ENCODE results near the gene LUC7L.
"Not testable (repeated sequence)": the region's sequence is repeated elsewhere in the genome, so short reads cannot be mapped to it uniquely, and the experiment has no call there.

Gene LUC7L

DNA sequence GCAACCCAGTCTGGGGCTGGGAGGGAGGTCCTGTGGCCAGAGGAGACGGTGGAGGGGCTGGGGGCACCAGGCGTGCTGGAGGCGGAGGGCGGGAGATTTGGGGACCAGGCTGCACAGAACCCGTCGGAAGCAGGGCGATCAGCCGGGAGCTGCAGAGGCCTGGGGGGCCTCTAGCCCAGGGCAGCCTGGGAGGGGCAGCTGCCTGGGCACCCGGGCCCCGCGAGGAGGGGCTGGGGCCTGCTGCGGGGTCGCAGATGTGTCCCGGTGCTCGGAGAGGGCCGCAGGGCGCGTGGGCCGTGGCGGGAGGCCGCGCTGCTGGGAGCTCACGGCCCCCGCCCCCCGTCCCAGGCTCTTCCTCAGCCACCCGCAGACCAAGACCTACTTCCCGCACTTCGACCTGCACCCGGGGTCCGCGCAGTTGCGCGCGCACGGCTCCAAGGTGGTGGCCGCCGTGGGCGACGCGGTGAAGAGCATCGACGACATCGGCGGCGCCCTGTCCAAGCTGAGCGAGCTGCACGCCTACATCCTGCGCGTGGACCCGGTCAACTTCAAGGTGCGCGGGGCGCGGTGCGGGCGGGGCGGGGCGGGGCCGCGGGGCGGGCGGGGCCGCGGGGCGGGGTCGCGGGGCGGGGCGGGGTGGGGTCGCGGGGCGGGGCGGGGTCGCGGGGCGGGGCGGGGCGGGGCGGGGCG is 65.0 kb downstream of the LUC7L start:
- not testable (repeated sequence) for DNase-seq

DNA sequence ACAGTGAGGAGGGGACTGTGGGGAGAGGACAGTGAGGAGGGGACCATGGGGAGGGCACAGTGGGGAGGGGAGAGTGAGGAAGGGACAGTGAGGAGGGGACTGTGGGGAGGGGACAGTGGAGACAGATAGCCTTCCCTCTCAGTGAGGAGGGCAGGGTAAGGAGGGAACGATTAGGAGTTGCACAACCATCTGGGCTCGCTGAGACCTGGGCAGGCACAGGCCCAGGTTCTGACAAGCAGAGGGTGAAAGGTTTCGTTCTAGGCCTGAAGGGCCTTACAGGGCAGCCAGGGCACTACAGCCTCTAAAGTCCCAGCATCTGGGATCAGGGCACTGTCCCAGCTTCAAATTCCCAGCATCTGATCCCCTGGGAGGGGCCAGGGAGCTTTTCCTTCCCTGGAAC is 65.6 kb downstream of the LUC7L start:
- DNase-seq = not testable (repeated sequence)

DNA sequence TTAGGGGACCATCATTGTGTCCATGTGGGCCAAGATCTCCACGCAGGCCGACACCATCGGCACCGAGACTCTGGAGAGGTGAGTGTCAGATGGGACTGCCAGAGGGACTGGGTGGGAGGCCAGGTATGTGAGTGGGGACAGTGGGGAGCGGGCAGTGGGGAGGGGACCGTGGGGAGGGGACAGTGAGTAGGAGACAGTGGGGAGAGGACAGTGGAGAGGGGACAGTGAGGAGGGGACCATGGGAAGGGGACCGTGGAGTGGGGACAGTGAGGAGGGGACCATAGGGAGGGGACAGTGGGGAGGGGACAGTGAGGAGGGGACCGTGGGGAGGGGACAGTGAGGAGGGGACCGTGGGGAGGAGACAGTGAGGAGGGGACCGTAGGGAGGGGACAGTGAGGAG is 66.1 kb downstream of the LUC7L start:
- DNase-seq = not testable (repeated sequence)

DNA sequence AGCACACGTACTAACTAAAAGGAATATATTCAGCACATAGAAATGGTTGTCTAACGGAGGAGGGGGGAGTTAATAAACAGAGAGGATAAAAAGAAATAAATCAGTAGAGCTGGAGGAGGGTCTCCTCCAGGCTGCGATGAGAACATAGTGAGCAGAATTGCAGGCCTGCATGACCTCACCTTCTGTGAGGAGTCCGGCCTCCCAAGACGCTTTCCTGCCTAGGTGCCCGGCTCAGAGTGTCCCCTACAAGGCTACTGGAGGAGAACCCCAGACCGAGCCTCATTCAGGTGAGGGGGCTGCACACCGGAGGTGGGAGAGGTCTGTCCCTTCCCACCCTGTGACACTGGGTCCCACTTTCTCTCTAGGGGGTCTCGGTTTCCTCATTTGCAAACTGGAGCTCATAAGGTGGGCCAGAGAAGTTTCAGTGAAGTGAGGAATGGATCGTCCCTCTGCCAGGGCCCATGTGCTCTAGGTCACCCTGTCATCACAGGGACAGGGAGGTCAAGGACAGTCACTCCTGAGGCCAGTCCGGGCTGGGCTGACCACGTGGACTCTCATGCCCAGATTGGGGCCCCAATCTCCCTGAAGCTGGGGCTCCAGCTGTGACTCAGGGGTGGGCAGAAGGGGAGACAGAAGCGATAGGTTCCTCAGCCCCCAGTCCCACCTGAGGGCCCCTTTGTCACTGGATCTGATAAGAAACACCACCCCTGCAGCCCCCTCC is 66.8 kb downstream of the LUC7L start:
- DNase-seq = no peak

DNA sequence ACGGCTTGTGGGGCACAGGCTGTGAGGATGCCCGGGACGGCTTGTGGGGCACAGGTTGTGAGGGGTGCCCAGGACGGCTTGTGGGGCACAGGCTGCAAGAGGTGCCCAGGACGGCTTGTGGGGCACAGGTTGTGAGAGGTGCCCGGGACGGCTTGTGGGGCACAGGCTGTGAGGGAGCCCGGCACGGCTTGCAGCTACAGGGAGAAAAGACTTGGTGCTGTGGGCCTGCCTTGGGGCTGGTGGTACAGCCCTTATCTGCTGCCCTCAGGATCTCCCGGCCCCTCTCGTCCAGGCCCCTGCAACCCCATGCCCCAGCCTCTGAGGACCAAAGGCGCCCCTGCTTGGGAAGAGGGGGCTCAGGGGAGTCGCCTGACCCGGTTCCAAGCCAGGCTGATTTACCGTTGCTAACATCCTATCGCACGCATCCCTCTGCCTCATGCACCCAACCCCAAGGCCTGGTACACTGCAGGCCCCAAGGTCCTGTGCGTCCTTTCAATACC is 68.5 kb downstream of the LUC7L start:
- DNase-seq = no peak

DNA sequence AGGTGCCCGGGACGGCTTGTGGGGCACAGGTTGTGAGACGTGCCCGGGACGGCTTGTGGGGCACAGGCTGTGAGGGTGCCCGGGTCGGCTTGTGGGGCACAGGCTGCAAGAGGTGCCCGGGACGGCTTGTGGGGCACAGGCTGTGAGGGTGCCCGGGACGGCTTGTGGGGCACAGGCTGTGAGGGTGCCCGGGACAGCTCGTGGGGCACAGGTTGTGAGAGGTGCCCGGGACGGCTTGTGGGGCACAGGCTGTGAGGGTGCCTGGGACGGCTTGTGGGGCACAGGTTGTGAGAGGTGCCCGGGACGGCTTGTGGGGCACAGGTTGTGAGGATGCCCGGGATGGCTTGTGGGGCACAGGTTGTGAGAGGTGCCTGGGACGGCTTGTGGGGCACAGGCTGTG is 69.0 kb downstream of the LUC7L start:
- not testable (repeated sequence) for DNase-seq

DNA sequence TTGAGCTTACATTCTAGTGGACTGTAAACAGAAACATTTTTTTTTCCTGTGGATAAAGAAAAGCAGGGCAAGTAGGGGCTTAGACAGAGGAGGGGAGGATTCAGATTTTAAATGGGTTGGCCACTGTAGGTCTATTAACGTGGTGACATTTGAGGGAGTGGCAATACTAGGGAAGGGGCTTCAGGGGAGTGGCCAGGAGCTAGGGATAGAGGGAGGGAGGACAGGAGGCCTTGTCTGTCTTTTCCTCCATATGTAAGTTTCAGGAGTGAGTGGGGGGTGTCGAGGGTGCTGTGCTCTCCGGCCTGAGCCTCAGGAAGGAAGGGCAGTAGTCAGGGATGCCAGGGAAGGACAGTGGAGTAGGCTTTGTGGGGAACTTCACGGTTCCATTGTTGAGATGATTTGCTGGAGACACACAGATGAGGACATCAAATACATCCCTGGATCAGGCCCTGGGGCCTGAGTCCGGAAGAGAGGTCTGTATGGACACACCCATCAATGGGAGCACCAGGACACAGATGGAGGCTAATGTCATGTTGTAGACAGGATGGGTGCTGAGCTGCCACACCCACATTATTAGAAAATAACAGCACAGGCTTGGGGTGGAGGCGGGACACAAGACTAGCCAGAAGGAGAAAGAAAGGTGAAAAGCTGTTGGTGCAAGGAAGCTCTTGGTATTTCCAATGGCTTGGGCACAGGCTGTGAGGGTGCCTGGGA is 70.0 kb downstream of the LUC7L start:
- DNase-seq = no peak

DNA sequence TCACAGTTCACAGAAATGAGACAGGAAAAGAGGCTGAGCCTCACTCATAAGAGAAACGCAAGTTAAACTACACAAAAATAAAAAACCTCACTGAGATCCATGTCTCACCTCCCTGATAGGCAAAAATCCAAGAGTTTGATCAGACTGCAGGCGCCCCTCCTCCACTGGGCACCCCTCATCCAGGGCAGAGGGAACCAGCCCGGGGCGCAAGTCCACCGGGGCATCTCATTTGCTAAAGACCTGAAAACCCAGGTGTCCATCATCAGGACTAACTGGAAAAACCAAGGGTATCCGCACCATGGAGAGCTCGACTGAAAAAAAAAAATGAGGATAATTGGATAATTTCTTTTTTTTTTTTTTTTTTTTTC is 74.2 kb downstream of the LUC7L start:
- DNase-seq = no peak

DNA sequence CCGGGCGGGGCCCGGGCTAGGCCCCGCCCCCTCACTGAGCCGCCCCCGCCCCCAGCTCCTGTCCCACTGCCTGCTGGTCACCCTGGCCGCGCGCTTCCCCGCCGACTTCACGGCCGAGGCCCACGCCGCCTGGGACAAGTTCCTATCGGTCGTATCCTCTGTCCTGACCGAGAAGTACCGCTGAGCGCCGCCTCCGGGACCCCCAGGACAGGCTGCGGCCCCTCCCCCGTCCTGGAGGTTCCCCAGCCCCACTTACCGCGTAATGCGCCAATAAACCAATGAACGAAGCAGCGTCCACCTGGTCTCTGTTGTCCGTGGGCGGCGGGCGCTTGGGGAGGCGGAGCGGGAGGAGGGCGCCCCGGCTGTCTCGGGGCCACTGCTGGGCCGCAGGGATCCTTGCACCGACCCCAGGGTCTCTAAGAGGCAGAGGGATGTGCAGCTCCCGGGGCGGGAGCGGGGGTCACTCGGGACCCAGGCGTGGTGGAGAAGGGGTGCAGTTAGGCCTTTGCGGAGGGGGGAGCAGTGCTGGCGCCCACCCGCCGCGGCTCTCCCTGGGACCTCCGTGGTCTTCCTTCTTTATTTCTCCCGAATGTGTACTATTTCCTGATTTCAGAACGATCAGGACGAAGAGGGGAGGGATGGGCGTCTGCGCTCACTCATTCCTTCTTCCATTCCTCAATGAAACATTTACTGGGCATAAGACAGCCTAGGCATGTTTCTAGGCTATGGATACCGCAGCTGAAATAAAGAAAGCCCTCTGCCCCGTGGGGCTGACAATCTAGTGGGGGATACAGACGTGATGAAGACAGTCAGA is 74.8 kb downstream of the LUC7L start:
- peak; percentile 61 for DNase-seq

DNA sequence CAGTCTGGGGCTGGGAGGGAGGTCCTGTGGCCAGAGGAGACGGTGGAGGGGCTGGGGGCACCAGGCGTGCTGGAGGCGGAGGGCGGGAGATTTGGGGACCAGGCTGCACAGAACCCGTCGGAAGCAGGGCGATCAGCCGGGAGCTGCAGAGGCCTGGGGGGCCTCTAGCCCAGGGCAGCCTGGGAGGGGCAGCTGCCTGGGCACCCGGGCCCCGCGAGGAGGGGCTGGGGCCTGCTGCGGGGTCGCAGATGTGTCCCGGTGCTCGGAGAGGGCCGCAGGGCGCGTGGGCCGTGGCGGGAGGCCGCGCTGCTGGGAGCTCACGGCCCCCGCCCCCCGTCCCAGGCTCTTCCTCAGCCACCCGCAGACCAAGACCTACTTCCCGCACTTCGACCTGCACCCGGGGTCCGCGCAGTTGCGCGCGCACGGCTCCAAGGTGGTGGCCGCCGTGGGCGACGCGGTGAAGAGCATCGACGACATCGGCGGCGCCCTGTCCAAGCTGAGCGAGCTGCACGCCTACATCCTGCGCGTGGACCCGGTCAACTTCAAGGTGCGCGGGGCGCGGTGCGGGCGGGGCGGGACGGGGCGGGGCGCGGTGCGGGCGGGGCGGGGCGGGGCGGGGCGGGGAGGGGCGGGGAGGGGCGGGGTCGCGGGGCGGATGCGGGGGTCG is 75.6 kb downstream of the LUC7L start:
- not testable (repeated sequence) for DNase-seq

DNA sequence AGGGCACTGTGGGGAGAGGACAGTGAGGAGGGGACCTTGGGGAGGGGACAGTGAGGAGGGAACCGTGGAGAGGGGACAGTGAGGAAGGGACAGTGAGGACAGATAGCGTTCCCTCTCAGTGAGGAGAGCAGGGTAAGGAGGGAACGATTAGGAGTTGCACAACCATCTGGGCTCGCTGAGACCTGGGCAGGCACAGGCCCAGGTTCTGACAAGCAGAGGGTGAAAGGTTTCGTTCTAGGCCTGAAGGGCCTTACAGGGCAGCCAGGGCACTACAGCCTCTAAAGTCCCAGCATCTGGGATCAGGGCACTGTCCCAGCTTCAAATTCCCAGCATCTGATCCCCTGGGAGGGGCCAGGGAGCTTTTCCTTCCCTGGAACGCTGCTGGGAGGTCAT is 76.1 kb downstream of the LUC7L start:
- not testable (repeated sequence) for DNase-seq

DNA sequence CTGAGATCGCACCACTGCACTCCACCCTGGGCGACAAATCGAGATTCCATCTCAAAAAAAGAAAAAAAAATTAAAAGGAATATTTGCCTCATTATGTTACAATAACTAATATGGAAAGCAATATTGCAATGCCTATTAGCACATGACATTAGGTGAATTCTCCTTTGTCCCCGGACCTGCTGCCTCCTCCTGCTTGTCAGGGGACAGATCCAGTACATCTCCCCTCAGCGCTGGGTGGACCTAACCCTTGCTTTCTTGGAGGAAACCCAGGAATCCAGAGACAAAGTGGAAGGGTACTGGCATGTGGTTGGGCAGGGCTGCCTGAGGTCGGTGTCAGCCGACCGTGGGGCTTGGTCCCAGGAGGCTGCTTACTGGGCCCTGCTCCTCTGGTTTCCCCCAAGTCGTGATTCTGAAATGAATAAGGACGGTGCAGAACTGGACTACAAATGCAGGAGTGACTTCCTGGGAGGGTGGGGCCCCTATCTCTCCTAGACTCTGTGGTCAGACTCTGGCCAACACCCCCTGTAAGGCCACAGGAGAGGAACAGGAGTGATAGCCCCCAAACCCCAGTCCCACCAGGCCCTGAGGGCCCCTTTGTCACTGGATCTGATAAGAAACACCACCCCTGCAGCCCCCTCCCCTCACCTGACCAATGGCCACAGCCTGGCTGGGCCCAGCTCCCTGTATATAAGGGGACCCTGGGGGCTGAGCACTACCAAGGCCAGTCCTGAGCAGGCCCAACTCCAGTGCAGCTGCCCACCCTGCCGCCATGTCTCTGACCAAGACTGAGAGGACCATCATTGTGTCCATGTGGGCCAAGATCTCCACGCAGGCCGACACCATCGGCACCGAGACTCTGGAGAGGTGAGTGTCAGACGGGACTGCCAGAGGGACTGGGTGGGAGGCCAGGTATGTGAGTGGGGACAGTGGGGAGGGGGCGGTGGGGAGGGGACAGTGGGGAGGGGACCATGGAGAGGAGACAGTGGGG is 76.8 kb downstream of the LUC7L start, which contains the start of gene HBZ:
Gene HBZ, plus strand, starts transcription at position 504 of the 988 bp plus-strand sequence. Its CDS starts 266 bp downstream, at position 770.
- no peak for DNase-seq

DNA sequence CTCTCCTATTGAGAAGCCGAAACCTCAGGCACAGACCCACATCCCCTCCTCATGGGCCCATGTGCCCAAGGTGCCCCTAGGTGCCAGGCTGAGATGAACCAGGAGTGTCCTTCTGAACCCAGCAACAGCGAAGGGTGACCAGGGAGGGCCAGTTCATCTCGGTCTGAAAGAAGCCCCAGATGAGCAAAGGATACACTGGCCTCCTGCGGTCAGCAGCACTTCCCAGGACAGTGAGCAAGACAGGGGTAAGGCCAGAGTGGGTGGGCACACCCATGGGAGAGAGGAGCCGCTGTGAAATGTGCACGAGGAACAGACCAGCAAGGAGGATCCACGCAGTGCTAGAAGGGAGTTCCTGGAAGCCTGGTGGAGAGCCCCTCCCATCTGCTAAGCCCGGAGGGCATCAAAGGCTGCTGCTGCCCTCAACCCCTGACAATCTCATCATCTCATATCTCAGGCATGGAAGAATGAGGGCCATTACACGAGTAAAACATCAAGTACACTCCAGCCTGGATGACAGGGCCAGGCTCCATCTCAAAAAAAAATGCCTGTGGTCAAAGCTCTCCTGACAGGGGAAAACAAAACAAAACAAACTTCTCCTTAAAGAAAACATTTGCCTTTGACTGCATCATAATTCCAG is 80.1 kb downstream of the LUC7L start:
- no peak for DNase-seq

DNA sequence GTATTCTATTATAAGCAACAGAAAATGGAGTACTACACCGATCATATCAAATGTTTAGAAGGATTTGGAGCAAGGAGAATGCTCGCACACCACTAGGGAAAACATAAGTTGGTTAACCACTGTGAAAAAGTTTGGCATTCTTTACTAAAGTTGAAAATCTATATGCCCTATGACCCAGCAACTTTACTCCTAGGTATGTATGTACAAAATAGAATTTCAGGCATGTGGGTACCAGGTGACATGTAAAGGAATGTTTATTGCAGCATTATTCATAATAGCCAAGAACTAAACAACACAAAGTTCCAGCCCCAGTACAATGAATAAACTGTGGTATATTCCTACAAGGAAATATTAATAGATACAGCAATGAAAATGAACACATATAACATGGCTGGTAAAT is 82.6 kb downstream of the LUC7L start:
- DNase-seq = no peak

DNA sequence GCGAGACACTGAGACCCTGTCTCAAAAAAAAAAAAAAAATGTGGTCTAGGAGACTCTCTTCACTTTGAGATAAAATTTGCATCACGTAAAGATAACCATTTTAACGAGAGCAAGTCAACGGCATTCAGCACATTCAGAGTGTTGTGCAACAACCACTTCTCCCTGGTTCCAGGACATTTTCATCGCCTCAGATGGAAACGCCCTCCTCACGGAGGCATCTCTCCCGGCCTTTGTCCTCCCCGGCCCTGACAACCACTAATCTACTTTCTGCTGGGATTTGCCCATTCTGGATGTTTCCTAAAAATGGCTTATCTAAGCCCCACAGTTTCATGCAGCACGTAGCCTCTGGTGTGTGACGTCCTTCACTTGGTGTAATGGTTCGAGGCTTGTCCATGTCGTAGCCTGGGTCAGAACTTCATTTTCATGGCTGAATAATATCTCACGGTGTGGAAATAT is 84.4 kb downstream of the LUC7L start:
- DNase-seq = no peak

DNA sequence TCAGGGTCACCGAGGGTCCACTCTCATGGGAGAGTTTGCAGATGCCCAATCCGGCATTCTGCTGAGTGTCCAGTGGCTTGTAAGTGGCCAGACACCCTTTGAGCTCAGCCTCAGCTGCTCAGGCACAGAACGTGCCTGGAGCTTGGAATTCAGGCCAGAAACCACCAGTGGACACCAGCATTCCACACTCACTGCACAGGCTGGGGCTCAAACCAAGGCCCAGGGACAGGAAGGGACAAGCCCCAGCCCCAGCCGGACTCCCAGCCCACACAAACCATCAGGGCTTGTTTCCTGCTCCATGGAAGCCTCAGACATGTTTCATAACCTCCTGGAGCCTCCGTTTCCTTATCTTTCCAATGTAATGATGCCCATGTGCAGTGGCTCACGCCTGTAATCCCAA is 85.8 kb downstream of the LUC7L start:
- DNase-seq = no peak

DNA sequence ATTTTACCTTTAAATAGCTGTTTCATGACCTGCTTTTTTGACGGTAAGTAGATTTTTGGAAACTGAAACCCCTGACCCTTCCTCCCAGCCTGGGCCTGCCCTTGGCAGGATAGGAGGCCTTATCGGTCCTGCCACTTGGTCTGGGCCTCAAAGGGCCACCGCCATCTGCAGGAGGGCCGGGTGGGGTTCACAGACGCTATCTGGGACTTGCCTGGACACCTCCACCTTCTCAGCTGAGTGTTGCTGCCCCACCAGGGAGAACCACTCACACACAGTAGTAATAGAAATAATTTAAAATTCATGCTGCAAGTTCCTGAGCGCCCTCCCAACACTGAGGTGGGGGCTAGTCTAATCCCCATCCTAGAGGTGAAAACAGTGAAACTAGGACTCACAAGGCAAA is 86.2 kb downstream of the LUC7L start:
- DNase-seq = no peak

DNA sequence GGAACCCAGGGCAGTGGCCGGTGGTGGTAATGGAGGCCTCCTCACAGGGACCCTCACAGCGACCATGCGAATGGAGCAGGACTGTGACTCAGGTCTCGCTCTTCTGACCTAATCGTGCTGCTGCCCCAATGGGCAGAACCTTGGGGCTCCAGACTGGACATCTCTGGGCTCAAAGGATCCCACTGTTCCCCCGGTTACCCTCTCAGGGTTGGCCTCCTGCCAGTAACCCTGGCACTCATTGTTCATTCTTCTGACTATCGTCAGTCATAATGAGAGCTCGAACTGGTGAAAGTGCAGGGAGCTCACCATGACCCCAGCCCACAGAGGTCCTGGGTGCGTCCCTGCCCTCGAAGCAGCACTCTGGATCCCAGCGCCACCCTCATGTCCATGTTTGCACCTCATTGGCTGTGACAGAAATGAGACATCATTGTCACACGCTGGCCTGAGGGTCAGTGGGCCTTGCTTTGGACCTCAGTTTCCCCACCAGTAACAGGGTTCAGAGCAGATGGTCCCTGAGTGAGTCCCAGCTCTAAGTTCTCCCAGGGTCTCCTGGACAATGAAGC is 86.8 kb downstream of the LUC7L start:
- no peak for DNase-seq

DNA sequence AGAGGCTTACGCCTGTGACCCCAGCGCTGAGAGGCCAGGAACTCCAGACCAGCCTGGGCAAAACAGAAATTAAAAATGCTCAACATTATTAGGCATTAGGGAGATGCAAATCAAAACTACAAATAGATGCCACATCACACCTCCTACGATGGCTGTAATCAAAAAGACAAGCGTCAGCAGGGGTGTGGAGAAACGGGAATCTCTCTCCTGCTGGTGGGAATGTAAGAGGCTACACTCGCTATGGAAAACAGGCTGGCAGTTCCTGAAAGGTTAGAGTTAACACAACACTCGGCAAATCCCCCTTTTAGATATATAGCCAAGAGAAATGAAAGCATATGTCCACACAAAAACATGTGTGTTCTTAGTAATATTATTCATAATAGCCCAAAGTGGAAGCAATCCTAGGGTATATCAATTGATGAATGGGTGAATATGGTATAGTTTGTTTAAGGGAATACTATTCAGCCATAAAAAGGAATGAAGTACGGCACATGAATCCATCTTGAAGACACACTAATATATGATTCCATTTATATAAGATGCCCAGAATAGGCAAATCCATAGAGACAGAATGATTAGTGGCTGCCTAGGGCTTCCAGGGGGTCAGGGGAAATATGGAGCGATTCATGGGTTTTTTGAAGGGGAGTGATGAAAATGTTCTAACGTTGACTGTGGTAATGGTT is 88.9 kb downstream of the LUC7L start:
- no peak for DNase-seq

Data from eye (tissue), 1 donor.